NCI-H2171 treated with DMSO at 0.1 percent for 48 hours (cell line): Measurements from ENCODE around the gene ADGRV1.
A peak's percentile ranks its signal among the peaks of the same experiment; 100 is the strongest.

Experiments used
- DNase-seq: peaks from one replicate; lab custom pipeline; 2025; lab: John Stamatoyannopoulos, UW

Gene ADGRV1

DNA sequence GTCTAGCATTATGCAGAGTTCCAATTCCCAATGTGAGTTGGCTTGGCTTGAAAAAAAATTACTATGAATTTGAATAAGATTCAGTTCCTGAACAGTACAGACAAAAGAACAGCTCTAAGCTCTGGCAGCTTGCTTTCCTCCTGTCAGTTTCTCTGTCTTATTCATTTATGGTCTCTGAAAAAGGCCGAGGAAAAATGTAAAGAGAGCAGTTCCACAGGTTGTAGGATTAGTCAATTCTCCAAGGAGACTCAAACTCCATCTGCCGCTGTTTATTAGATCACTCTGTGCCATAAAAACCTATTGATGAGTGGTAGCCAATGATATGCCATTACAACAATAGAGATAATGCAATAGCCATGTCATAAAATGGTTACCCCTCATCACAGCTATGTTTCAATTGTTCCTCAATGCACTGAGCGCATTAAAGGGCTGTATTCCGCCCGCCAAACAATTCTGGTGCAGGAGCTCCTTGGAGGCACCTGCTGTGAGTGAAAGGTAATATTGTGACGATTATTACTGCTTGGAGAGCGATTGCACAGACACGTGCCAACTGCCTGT, 636.3 kb downstream of the ADGRV1 start:
- DNase-seq: peak; percentile 61

DNA sequence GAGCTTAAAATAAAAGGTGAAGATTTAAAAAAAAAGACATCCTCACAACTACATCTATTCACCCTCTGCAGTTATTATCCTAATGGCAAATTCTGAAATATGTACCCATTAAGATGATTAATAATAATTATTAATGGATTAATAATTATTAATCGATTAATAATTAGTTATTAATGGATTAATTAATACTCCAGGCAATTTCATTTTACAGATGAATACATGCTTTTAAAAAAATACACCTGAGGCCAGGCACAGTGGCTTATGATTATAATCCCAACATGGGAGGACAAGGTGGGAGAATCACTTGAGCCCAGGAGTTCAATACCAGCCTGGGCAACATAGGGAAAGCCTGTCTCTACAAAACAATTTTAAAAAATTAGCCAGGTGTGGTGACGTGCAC, 642.1 kb downstream of the ADGRV1 start:
- no peak for DNase-seq

DNA sequence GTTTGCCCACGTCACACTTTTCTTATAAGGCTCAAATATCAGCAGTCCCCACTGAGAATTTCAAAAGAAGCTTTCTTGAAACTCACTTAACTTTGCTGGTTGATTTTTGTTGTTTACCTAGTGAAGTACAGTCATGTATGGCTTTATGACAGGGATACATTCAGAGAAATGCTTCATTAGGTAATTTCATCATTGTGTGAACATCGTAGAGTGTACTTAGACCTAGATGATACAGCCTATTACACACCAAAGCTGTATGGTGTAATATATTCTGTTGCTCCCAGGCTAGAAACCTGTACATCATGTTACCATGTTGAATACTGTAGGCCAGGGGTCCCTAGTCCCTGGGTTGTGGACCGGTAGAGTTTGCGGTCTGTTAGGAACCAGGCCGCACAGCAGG, 647.5 kb downstream of the ADGRV1 start:
- DNase-seq: no peak

DNA sequence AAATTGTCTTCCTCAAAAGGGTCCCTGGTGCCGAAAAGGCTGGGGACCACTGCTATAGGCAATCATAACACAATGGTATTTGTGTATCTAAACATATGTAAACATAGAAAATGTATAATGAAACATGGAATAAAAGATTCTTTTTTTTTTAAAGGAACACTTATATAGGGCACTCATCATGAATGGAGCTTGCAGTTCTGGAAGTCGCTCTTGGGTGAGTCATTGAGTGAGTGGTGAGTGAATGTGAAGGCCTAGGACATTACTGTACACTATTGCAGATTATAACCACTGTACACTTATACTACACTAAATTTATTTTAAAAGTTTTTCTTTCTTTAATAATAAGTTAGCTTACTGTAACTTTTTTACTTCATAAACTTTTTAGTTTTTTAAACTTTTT, 648.1 kb downstream of the ADGRV1 start:
- DNase-seq: no peak

DNA sequence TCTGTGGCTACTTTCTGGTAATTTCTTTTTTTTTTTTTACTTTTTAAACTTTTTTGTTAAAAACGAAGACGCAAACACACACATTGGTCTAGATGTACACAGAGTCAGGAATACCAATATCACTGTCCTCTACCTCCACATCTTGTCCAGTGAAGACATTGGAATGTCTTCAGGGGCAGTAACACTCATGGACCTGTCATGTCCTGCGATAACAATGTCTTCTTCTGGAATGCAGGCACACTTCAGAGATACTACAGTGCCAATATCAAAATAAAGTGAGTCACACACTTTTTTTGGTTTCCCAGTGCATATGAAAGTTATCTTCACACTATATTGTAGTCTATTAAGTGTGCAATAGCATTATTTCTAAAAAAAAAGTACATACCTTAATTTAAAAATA, 648.7 kb downstream of the ADGRV1 start:
- no peak for DNase-seq

DNA sequence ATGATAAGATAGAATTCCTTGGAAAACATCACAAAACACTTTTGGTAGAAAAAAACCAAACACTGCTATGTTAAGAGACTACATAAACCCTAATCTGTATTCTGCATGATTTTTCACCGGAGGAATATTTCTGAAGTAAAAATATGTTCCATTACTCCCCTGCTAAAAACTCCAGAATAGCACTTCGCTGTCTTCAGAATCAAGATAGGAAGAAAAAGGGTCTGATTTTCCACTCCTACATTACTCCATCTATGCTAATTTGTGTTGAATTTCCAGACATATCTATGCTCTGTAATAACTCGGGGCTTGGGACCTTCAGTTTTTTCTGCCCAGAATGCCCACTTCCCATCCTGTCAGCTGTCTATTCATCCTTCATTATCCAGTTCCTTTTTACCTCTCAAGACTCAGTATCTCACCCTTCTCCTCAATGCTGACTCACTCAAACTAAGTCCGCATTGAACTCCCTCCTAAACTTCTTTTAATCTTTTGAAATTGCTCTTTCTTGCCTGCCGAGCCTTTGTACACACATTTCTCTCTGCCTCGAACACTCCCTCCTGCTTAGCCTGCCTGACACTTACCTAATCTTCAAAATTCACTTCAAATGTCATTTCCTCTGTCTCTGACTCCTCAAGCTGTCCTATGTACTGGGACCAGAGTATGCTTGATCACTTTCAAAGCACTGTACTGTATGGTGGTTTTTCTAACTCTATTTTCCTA, 653.6 kb downstream of the ADGRV1 start:
- DNase-seq: no peak

DNA sequence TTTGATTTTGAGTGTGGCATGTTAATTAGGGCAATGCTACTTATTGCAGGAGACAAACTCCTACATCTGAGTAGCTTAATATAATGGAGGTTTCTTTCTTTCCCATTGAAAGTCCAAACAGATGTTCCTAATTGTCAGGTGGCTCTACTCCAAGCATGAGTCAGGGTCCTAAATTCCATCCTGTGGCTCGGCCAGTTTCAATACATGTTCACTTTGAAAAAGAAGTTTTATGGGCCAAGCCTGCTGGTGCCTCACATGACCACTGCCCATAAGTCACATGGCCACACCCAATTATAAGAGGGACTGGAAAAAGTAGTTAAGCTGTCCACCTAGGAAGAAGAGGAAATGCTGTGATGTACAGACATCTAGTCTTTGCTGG, 654.1 kb downstream of the ADGRV1 start:
- DNase-seq: no peak
